ENCODE data around the gene CTXND2.

CTXND2 gene

DNA sequence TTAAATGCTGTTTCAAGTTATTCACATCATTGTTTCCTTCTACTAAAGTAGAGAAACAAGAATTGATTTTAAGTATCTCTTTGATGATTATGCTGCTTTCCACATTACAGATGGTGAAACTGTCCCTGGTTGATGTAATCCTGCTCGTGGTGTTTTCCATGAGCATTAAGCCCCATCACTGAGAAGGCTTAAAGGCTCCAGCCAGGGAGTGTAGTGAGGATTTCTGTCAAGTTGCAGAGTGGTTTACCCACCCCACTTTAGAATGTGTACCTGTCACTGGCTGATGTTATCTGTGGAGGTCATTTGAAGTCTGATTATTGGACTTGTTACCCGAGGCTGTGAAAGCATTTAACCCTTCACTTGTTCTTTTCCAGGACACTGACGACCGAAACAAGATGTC lies 74.8 kb downstream of the CTXND2 start:
- TF ChIP-seq POLR2A (IDR thresholded peaks at IDR 0.05; ENCODE audit: low read length) = no peak
- TF ChIP-seq GATA1 (IDR thresholded peaks at IDR 0.05; ENCODE audit: low read depth, low read length) = no peak
- DNase-seq = peak in 1 of 2 experiments; percentile 9
